Measurements from ENCODE around the gene CHPF. TPM values are rescaled to one million over a fixed set of nuclear protein-coding genes. Genes with fewer than 3 reads are reported as not detected.

Gene CHPF
- total RNA-seq, 1 donor from 2014 or later: 4.7 TPM

- no peak for DNase-seq
- ATAC-seq (ENCODE audit: low read depth): no peak
- ChIA-PET POLR2A (no interaction called here), CTCF (no interaction called here)
- H3K27ac Mint-ChIP-seq: no peak overlapping the region
- H3K9me3 Mint-ChIP-seq: no peaks in the 10 kb centered on the region
- H3K4me3 Mint-ChIP-seq: no peak overlapping the region
- peaks cover 13% of the 10 kb centered on the region for H3K4me1 Mint-ChIP-seq
- H3K27me3 Mint-ChIP-seq: peaks cover 23% of the 10 kb centered on the region
- no peaks in the 10 kb centered on the region for H3K36me3 Mint-ChIP-seq (ENCODE audit: low read depth)
- intact Hi-C loops (cut with micrococcal nuclease): no loop called here
- no peak for TF ChIP-seq CTCF (IDR thresholded peaks at IDR 0.05)
These were observed 5.1 kb downstream of the CHPF start for GRCh38 chr2:219538504-219538951.

GRCh38 chr2:219537657-219538488 lies 5.7 kb downstream of the CHPF start:
- TF ChIP-seq CTCF (IDR thresholded peaks at IDR 0.05): no peak
- Mint-ChIP-seq H3K36me3 (ENCODE audit: low read depth) (no peaks in the 10 kb centered on the region), H3K27me3 (peaks cover 27% of the 10 kb centered on the region)

GRCh38 chr2:219536967-219537366 lies 6.6 kb downstream of the CHPF start:
- H3K36me3 Mint-ChIP-seq (ENCODE audit: low read depth): no peaks in the 10 kb centered on the region
- H3K9me3 Mint-ChIP-seq: no peaks in the 10 kb centered on the region
- intact Hi-C loops (cut with micrococcal nuclease): no loop called here
- H3K27me3 Mint-ChIP-seq: peaks cover 27% of the 10 kb centered on the region
- DNase-seq (no peak), ATAC-seq (ENCODE audit: low read depth) (no peak)
- TF ChIP-seq CTCF (IDR thresholded peaks at IDR 0.05): no peak
- CTCF ChIA-PET: no interaction called here
- no peak overlapping the region for H3K4me3 Mint-ChIP-seq
- peaks cover 5% of the 10 kb centered on the region for H3K4me1 Mint-ChIP-seq
- no peak overlapping the region for H3K27ac Mint-ChIP-seq
- POLR2A ChIA-PET: no interaction called here

More at GRCh38 chr2:219537657-219538488, 5.7 kb downstream of the CHPF start:
- intact Hi-C loops (cut with micrococcal nuclease): no loop called here
- peaks cover 13% of the 10 kb centered on the region for H3K4me1 Mint-ChIP-seq
- H3K4me3 Mint-ChIP-seq: no peak overlapping the region
- POLR2A ChIA-PET: no interaction called here
- CTCF ChIA-PET: no interaction called here
- ATAC-seq (ENCODE audit: low read depth): no peak
- no peak for DNase-seq
- H3K27ac Mint-ChIP-seq: no peak overlapping the region
- H3K9me3 Mint-ChIP-seq: no peaks in the 10 kb centered on the region

GRCh38 chr2:219536425-219536824 lies 7.2 kb downstream of the CHPF start:
- Mint-ChIP-seq H3K27me3 (peaks cover 32% of the 10 kb centered on the region), H3K9me3 (no peaks in the 10 kb centered on the region)

More at GRCh38 chr2:219536425-219536824, 7.2 kb downstream of the CHPF start:
- ATAC-seq (ENCODE audit: low read depth) (no peak), DNase-seq (no peak)
- TF ChIP-seq CTCF (IDR thresholded peaks at IDR 0.05): no peak
- intact Hi-C loops (cut with micrococcal nuclease): no loop called here
- H3K4me1 Mint-ChIP-seq: peaks cover 4% of the 10 kb centered on the region
- ChIA-PET POLR2A (no interaction called here), CTCF (no interaction called here)
- no peaks in the 10 kb centered on the region for H3K36me3 Mint-ChIP-seq (ENCODE audit: low read depth)
- H3K4me3 Mint-ChIP-seq: no peak overlapping the region
- no peak overlapping the region for H3K27ac Mint-ChIP-seq
